ENCODE measurements around the gene ATG2A.

The ATG2A gene

DNA sequence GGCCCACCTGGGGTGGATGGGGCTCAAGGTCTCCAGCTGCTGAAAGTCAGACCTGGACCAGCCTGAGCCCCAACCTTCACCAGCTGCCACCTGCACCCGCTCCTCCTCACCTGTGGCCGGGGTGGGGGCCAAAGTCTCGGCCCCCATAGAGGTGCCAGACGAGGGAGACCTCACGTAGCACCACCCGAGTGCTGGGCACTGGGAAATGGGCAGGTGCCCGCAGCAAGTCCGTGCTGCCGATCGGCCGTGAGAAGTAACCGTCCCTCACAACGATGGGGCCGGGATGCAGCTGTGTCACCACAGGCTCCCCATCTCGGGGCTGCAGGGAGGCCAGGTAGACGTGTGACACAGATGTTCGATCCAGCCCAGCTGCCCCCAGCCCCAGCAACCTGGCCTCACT is 16.2 kb downstream of the ATG2A start:
- DNase-seq (ENCODE audit: low spot score): no peak

DNA sequence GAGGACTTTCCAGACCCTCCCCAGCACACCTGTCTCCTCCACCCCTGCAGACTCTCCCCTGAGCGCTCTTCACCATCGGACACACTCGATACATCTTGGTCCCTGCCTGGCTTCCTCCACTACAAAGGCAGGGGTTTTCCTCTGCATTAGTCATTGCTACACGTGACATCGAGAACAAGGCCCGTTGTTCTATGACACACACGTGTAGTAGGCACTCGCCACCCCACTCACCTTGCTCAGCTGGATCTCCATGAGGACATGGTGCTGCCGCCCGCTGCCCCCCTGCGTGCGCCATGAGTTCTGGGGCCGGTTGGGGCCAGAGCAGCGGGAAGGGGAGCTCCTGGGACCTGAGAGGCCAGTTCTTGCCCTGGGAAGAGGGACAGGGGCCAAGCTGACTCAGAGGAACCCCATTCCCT is 16.7 kb downstream of the ATG2A start:
- no peak for DNase-seq (ENCODE audit: low spot score)

DNA sequence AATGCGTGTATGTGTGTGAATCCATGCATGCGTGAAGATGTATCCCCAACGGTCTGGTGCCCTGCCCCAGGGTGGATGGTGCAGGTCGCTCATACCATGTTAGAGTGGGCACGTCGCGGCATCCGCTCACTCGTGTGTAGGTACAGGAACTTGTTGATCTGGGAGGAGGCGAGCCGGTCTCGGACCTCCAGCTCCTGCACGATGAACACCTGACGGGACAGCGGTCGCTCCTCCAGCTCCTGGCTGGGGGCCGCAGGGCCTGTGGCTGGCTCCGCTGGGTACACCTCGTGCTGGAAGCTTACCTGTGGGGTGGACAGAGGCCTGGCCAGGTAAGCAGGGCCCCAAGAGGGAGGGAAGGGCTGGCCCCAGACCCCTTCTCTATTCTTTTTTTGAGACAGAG is 18.5 kb downstream of the ATG2A start:
- no peak for DNase-seq (ENCODE audit: low spot score)

DNA sequence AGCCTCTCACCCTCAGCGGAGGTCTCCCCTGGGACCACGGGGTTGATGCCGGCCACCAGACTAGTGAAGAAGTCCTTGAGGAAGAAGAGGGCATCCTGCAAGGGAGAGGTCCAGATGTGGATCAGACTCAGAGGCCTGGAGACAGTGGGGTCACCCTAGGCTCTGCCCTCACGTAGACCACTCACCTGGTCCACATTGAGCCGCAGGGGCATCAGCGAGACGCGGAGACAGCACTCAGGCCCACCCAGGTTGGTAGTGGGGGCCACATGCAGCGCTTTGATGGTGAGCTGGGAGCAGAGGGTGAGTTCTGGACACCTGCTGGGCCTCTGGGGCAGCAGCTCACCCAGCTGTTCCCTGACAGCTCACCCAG is 18.9 kb downstream of the ATG2A start:
- no peak for DNase-seq (ENCODE audit: low spot score)

DNA sequence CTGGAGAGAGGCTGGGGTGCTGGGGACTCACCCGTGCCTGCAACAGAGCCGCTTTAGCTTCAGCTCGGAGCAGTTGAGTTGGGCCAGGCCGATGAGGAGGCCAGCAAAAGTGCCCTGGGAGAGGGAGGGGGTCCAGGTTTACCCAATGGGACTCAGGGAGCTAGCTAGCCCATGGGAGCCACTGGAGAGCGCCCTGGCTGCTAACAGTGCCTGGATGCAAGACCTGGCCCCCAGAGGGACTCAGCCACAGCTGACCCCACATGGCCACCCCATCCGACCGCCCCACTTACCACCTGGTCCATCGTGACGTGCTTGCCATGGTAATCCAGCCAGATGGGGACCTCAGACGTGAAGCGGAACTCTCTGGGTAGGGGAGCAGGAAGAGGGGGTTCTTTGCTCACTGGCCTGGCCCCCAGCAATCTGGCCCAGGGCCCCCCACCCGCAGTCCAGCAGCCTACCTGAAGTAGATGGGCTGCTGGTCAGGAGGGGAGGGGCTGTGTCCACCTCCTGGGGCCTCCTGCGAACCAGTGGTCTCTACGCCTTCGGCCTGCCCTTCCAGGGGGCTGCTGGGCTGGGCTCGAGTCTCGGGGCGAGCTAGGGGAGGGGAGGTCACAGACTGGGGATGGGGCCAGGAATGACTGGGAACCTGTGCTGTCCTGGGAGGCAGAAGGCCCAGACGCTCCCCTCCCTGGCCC is 19.5 kb downstream of the ATG2A start:
- DNase-seq (ENCODE audit: low spot score): no peak

DNA sequence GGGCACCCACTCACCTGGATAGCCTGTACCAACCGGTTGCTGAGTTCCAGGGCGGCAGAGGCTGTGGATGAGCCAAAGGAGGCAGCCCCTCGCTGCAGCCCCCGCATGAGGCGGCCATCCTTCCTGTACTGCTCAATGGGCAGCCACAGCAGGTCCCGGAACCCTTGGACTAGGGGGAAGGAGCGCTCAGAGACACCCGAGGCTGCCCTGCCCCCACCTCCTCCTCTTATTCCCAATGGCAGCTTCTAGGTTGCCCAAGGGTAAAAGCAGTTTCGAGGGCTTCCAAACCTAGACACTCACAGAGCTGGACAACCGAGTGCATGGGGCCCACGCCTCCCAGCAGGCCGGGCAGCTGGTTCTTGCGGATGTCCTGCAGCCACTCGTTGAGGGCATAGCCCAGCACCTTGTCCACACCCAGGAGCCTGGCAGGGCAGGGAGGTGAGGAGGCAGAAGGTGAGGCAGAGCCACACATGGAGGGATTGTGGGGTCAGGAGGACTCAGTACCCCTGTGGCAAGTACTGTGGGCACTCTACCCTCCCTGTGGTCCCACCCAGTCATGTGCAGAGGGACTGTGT is 20.5 kb downstream of the ATG2A start:
- DNase-seq (ENCODE audit: low spot score): no peak

DNA sequence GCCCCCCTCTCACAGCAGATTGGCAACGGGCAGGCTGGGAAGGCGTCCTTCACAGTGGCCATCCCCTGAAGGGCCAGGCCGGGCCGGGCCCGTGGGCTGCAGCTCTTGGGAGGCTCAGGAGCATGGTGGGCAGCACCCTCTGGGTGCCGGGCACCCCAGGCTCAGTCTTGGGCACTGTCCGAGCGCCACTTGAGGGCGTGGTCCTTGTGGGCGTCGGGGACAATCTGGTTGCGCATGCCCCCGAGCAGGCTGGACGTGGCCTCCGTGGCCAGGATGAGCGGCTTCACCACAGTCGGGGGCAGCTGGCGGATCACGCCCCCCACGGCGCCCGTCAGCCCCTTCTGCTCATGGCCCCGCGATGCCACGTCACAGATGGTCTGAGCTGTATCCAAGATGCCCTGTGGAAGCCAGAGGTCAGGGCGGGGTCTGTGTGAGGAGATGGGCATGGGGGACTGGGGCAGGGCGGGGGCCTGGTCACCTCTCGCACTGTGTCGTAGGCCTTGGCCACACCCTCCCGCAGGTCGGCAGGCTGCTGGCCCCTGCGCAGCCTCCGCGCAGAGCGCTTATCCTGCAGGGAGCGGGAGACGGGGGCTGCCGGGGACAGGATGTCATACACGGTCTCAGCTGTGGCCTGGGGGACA is 22.1 kb downstream of the ATG2A start:
- DNase-seq (ENCODE audit: low spot score): no peak

DNA sequence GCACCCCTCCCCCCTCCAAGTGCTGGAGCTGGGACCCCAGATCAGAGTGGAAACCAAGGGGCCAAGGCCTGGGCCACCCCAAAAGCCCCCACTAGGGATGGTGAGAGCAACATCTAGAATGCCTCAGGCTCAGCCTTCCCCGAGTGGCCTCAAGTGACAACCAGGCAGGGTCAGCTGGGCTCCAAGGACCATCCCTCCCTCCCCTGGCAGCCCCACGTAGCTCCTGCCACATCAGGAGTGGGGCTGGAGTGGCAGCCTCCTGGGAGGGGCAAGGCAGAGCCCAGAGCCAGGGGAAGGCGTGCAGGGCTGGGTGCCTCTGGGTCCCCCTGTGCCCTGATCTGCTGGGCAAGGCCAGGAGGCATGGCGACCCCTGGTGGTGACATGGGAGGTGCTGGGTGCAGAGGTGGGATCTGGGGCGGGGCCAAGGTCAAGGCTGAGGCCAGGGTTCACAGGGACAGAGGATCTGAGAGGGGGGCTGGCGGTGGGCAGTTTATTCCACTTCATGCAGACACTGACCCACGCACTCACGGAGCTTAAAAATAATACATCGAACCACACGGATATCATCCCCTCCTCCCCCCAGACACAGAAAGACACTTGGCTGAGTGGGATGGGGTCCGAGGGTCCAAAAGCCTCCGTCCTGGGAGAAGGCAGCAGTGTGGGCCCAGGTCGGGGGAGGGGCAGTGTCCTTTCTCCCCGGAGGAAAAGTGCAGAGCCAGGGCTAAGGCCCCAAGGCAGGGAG is 22.8 kb downstream of the ATG2A start:
- peak; percentile 49 for DNase-seq (ENCODE audit: low spot score)

DNA sequence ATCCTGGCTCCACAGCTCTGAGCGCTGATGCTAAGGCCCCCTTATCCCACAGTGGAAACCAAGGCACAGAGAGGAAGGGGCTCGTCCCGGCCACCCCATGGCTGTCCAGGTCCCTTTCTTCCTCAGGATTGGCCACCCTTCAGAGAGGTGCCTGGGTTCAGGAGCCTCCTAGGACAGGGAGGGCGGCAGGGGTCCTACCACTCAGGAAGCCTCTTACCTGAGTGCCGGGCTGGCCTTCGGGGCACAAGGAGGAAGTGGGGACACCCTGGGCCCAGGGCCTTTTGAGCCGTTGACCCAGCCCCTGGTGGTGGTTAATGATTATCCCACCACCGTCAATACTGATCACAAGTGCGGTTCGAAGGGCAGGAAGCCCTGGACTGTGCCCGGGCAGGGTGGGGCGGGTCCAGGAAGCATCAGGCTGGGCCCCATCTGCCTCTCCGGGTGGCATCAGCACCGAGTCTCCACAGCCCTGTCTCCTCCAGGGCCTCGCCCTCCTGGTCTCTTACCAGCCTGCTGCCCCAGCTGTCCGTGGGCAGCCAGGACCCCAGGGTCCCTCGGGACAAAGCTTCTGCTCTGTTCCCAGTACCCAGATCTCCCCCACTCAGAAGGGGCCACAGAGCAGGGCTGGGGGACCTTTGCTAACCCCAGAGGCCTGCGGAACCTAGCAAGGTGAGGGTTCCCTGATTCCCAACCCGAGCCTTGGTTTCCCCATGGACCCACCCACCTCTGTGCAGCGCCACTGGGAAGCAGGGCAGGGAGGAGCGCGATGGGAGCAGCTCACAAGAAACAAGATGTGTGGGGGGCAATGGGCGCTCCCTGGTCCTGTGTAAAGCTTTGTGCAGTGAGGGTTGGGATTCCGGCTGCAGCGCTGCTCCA is 23.6 kb downstream of the ATG2A start:
- no peak for DNase-seq (ENCODE audit: low spot score)

DNA sequence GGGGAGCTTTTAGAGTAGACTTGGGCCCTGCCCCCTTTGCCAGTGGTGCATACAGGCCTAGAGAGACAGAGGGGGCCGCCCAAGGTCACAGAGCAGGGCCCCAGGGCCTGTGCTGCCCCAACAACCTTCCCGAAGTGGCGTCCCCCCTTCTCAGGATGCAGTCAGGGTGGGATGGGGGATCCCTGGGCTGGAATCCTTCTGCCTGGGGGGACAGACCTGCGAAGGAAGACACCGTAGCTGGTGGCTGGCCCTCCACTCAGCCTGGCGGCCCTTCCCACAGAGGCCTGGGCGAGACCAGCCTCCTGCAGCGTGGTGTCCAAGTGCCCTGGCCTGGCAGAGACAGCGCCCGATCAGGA is 24.2 kb downstream of the ATG2A start:
- no peak for DNase-seq (ENCODE audit: low spot score)

DNA sequence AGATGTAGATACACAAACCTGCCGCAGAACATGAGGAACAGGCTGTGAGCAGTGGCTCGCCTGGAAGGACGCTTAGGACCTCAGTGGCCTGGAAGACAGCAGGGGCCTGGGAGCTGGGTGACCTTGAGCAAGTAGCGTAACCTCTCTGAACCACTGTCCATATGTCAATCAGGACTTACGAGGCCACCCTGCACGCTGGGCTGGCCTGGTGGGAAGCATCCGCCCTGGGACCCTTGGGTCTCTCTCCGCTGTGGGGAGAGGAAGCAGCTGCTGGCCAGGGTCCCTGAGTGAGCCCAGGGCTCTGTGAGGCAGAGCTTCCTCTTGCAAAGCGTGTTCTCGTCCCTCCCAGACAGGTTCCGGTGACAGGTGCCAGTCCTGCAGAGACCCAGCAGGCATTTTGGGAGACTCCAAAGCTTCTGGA is 24.6 kb downstream of the ATG2A start:
- no peak for DNase-seq (ENCODE audit: low spot score)

DNA sequence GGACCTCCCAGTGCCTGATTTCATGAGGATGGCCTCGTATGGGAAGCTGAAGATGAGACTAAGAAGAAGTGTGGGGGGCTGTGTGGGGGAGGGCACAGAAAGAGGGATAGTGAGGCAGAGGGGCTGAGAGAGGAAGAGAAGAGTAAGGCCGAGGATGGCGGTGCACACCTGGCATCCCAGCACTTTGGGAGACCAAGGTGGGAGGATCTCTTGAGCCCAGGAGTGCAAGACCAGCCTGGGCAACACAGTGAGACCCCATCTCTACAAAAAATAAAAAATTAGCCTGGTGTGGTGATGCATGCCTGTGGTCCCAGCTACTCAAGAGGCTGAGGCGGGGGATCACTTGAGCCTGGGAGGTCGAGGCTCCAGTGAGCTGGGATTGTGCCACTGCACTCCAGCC is 25.1 kb downstream of the ATG2A start:
- DNase-seq (ENCODE audit: low spot score): no peak

DNA sequence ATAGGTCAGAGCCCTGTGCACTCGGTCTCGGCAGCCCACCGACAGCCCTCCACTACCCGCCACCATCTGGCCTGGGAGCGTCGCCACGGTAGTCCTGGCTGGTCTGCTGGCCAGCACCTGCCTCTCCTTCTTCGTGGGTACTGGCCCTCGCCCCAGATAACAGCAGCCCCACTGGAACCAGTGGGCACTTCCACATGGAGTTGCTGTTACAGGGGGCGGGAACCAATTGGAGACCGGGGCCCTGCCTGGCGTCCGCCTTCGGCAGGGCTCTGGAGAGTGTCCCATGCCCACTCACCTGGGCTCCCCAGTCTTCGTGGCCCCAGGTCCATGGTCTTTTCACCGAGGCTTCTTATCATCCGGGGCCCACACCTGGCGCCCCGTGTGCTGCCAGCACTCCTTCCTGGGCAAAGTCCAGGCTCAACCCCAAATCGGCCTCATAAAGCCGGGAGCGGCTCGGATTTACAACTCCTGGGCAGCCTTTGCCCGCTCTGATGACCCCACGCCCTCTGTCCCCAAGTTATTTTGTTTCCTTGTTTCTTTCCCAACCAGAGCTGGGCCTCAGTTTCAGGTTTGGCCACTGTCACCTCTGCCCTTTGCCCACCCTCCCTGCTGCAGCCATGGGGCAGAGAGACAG is 25.7 kb downstream of the ATG2A start:
- DNase-seq (ENCODE audit: low spot score): no peak

DNA sequence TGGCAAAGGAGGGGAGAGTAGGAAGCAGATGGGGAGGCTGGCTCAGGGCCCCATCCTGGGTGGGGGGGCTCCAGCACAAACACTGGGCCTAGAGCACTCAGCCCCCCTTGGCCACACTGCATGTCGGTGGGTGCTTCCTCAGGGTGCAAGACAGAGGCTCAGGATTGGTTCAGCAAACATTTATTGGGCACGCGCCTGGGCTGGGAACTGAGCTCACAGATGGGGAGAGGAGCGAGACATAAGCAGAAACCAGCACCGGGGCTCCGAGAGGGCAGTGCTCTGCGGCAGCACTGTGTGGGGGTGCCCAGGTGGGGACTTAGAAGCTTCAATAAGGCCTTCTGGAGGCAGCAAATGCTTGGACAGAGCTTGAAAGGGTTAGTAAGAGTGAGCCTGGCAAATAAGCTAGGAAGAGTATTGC is 26.5 kb downstream of the ATG2A start:
- no peak for DNase-seq (ENCODE audit: low spot score)

DNA sequence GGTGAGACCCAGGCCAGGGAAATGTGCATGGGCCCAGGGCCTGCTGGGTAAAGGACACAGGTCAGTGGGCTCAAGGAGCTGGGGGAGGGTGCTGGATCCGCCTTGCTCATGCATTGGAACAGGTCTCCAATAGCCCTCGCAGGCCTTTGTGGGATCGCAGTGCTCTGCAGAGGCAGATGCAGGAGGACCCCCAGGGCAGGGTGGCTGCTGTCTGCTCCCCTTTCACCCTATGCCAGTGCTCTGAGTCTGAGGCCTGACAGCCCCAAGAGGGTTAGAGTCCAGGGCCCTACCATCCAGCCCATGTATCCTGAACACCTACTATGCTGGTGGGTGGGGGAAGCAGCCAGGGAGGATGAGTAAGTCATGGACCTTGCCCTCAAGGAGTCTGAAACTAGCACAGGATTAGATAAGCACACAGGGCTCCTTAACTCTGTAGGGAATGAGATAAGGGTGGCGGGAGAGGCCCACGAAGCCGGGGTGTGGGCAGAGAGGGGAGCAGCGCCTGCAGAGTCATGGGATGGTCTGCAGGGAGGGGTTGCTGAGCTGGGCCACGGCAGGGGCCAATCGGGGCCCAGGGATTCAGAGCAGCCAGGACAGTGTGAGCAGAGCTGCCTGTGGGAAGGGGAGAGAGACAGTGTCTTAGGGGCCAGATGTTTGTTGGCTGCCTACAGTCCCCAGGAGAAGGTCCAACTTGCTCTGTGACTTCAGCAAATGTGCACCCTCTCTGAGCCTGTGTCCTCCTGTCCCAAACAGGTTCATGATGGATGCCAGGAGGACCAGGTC is 28.1 kb downstream of the ATG2A start:
- no peak for DNase-seq (ENCODE audit: low spot score)

DNA sequence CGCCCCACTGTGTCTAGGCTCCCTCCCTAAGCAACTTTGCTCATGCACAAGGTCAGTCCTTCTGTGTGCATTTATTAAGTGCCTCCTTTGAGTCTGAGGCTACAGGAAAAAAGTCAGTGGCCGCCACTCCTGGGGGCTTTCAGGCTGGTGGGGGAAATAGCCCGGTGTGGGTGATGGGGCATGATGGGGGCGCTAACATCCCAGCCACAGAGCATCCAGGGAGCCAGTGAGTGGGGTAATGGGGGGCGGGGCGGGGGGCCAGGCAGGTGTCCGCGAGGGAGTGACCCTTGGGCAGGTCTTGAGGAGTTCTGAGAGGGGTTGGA is 28.6 kb downstream of the ATG2A start:
- DNase-seq (ENCODE audit: low spot score): no peak

DNA sequence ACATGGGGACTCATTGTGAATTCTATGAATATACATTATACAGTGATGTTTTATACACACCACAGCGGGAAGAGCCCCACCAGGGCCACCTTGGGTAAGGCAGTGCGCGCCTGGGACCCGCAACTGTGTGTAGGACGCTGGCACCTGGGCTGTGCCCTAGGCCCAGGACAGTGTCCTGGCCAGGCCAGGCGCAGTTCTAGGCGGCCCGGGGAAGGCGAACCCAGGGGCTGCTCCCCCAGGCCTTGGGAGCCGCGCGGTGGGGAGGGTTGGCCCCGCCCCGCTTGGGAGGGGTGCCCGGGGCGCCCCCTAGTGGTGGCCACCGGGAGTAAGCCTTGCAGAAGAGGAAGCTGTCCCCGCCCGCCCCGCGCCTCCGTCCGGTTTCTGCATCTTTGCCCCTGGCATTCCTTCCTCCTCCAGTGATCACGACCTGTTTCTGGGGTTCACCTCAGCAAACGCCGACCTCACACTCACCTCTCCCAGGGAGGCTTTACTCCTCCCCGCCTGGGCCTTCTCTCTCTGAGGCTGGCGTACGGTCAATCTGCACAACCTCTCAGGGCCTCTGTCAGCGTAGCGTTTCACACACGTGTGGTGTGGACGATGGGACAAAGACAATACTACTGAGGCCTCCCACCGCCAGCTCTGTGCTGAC is 29.1 kb downstream of the ATG2A start:
- peak; percentile 70 for DNase-seq (ENCODE audit: low spot score)

DNA sequence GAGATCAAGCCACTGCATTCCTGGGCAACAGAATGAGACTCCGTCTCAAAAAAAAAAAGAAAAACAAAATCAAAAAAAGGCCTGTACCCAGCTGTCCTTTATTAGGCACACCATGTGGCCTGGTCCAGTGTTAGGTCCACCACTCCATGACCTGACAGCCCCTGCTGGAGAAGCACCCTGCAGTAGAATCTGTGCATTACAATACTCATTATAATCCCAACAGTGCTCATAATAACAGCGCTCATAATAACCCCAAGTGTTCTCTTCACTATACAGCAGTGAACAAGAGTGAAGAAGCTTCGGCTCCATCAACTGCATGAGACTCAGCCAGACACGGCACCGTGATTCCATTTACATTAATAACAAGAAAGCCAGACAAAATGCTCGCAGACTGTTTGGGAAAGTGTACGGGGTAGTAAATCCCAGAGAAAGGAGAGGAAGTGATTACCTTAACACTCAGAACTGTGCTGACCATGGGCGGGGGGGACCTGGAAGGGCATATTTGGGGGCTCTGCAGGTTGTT is 29.7 kb downstream of the ATG2A start:
- DNase-seq (ENCODE audit: low spot score): no peak

DNA sequence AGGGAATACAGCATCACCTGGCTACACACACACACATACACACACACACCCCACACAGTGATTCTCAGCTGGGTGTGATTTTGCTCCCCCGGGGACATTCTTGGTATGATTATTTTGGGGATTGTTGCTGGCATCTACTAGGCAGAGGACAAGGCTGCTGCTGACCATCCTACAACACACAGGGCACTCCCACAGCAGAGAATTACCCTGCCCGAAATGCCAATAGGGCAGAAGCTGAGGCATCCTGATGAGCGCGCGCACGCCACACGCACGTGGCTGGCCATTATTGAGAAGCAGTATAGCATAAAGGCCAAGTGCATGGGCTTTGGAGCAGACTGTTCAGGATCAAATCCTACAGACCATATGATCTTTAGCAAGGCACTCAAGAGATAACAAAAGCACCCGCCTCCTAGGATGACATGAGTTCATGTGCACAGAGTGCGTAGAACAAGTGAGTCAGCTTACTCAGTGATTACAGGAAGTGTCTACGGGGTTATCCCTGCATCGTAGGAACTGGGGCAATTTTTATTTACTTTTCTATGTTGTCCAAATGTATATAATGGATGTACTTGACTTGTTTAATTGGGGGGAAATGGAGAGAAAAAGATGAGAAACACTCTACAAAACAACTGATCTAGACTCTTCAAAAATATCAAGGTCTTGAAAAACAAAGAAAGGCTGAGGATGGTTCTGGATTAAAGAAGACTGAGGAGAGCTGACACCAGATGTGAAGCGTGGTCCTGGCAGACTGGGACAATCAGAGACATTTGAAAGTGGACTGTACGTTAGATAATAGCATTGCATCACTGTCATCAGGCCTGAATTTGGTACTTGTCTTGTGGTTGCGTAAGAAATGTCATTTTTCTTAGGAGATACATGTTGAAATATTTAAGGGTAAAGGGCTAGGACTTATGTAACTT is 31.4 kb downstream of the ATG2A start:
- peak; percentile 18 for DNase-seq (ENCODE audit: low spot score)
